Common myeloid progenitor, CD34-positive (primary cell): ENCODE results near the gene SLC7A1.

Source experiments
- CTCF ChIA-PET: fragments of 350-600 bp; sonication (Branson Sonifier 250); formaldehyde crosslinking; loops from one replicate; lab custom pipeline; 2021; ENCODE audit warnings: antibody characterized with exemption; lab: Charles Lee
- POLR2A ChIA-PET: fragments of 350-600 bp; sonication (Branson Sonifier 250); formaldehyde crosslinking; loops from one replicate; lab custom pipeline; 2021; ENCODE audit warnings: antibody characterized with exemption; lab: Charles Lee
- DNase-seq, 3 donors: peaks; one replicate each; pipeline versions ENCODE4 v3.0.0 to v3.0.0-alpha.2; 2013
- H3K27ac ChIP-seq, 2 experiments: 1 replicate in 1 of 2; 2 replicates in 1 of 2; pipeline ENCODE4 v1.7.0; 2013; ENCODE audit warnings: inconsistent platforms in 2 of 2, low read length in 2 of 2, mild to moderate bottlenecking in 2 of 2, low read depth in 1 of 2, moderate library complexity in 1 of 2; ENCODE audit not compliant: severe bottlenecking in 2 of 2, insufficient read depth in 1 of 2, poor library complexity in 1 of 2
- H3K27me3 ChIP-seq, 5 experiments: replicated peaks in 2 of 5; 1 replicate in 3 of 5; 2 replicates in 2 of 5; pipeline versions ENCODE4 v1.6.1 to v1.7.0; 2013; ENCODE audit warnings: low read length in 4 of 5, mild to moderate bottlenecking in 2 of 5, moderate library complexity in 2 of 5, inconsistent platforms in 1 of 5; ENCODE audit not compliant: insufficient read depth in 5 of 5, control insufficient read depth in 4 of 5
- H3K36me3 ChIP-seq, 4 experiments: 1 replicate in 2 of 4; 2 replicates in 2 of 4; pipeline versions ENCODE4 v1.6.1 to v1.7.0; 2013; ENCODE audit warnings: low read length in 3 of 4, control low read depth in 1 of 4, mild to moderate bottlenecking in 1 of 4; ENCODE audit not compliant: control insufficient read depth in 4 of 4, insufficient read depth in 4 of 4
- H3K4me1 ChIP-seq, 4 experiments: 1 replicate in 3 of 4; 2 replicates in 1 of 4; pipeline versions ENCODE4 v1.6.1 to v1.7.1; 2013; ENCODE audit warnings: low read length in 3 of 4, mild to moderate bottlenecking in 3 of 4, control low read depth in 1 of 4, inconsistent platforms in 1 of 4, moderate library complexity in 1 of 4; ENCODE audit not compliant: control insufficient read depth in 4 of 4, insufficient read depth in 4 of 4; ENCODE audit errors: control extremely low read depth in 1 of 4
- H3K4me3 ChIP-seq, 7 experiments: 1 replicate in 4 of 7; 2 replicates in 3 of 7; pipeline versions ENCODE4 v1.5.1 to v1.7.0; 2013; ENCODE audit warnings: mild to moderate bottlenecking in 7 of 7, low read length in 6 of 7, moderate library complexity in 6 of 7, inconsistent platforms in 2 of 7, low read depth in 2 of 7, control low read depth in 1 of 7; ENCODE audit not compliant: insufficient read depth in 4 of 7, control insufficient read depth in 1 of 7; ENCODE audit errors: extremely low read depth in 1 of 7
- H3K9me3 ChIP-seq, 5 experiments: 1 replicate in 4 of 5; 2 replicates in 1 of 5; pipeline versions ENCODE4 v1.6.1 to v1.7.1; 2013; ENCODE audit warnings: low read length in 4 of 5, mild to moderate bottlenecking in 2 of 5, inconsistent platforms in 1 of 5, low read depth in 1 of 5, moderate library complexity in 1 of 5; ENCODE audit not compliant: control insufficient read depth in 4 of 5, insufficient read depth in 2 of 5; ENCODE audit errors: control extremely low read depth in 1 of 5
- WGBS: methylation state at CpG from one replicate; pipeline ENCODE4 v1.1.5; 2013; ENCODE audit not compliant: insufficient coverage; 5-methylcytosine and 5-hydroxymethylcytosine counted together

SLC7A1 gene

DNA sequence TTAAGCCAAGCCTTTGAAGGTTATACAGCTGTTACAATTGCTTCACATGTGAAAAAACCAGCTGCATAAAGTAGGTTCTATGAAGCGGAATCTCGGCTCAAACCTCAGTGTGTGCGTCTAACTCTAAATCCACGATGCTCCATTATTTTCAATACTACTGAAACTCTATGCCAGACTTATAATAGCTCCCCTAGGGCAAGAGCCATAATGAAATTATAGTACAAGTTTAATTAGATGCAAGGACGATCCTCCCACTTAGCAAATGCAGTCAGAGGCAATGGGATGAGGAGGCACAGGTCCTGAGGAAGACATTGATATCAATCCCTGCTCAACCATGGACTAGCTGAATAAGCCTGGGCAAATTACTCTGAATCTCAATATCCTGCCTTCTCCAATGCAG, 31.1 kb downstream of the SLC7A1 start:
- ChIA-PET POLR2A (interaction anchor here (0.6 to 1.1 kb wide), 2 partner anchors 9 to 22 kb away, joined by 3 to 5 read pairs; no protein-coding TSS in a partner anchor), CTCF (interaction anchor here (0.9 to 2.6 kb wide), 6 partner anchors 8 to 22 kb away, joined by 3 to 10 read pairs (median 4); no protein-coding TSS in a partner anchor)
- Histone ChIP-seq H3K9me3 (no peaks in the 10 kb centered on the region), H3K4me1 (peaks cover 0 to 6% (median 0%) of the 10 kb centered on the region in 4 experiments), H3K36me3 (peaks cover 0 to 6% (median 0%) of the 10 kb centered on the region in 4 experiments), H3K4me3 (no peak overlapping the region), H3K27me3 (no peaks in the 10 kb centered on the region), H3K27ac (no peak overlapping the region)
- no peak for DNase-seq
- 100% methylated on average over 2 of the region's 5 CpGs for WGBS

DNA sequence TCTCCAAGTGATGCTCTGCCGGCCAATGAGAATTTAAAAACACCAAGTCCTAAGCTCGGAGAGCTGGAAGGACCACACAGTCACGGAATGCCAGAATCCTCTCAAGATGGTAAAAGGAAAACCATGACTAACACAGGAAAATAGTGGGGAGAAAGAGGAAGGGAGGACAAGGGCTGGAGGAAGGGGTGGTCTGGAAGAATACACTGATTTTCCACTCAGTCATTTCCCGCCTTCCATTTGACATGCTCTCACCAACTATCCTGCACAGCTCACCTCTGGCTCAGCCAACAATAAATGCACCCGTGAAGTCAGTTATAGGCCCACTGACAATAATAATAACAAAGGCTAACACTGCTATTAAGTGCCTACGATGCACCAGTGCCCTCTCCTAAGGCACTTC, 31.5 kb downstream of the SLC7A1 start:
- no peaks in the 10 kb centered on the region for H3K27me3 ChIP-seq
- H3K9me3 ChIP-seq, result no peaks in the 10 kb centered on the region
- H3K4me1 ChIP-seq, result peaks cover 0 to 6% (median 0%) of the 10 kb centered on the region in 4 experiments
- no peak for DNase-seq
- H3K27ac ChIP-seq, result no peak overlapping the region
- H3K4me3 ChIP-seq, result no peak overlapping the region
- 92% methylated on average over 5 of the region's 6 CpGs for WGBS
- CTCF ChIA-PET, result interaction anchor here (0.9 to 2.6 kb wide), 5 partner anchors 9 to 22 kb away, joined by 3 to 10 read pairs (median 5); no protein-coding TSS in a partner anchor
- peaks cover 0 to 6% (median 0%) of the 10 kb centered on the region in 4 experiments for H3K36me3 ChIP-seq
- POLR2A ChIA-PET, result interaction anchor here (0.6 to 1.1 kb wide), 2 partner anchors 9 to 23 kb away, joined by 3 to 5 read pairs; no protein-coding TSS in a partner anchor

DNA sequence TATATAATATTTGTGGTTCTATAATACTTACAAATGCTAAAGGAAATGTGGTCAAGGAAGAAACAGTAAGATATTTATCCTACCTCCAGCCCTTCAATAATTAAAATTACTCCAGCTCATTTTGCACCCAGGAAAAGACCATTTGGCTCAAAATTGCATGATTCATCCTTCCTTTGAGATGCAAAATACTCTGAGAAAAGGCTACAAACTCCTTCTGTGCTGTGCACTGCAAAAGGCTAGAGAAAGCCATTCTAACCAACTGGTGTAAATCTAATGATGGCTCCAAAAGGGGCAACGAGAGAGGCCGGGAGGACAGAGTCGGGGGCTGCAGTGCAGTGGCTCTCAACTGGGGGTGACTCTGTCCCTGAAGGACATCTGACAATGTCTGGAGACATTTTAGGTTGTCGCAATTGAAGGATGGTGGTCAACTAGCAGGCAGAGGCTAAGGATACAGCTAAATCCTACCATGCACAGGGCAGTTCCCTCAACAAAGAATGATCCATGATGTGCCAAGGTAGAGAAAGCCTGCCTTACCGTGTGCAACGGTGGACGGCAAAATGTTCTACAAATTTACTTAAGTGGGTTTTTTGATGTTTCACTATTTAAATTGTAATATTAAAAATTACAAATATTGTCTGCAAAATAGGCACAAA, 32.6 kb downstream of the SLC7A1 start:
- no peak overlapping the region for H3K4me3 ChIP-seq
- H3K36me3 ChIP-seq, result peaks cover 0 to 6% (median 0%) of the 10 kb centered on the region in 4 experiments
- no peak for DNase-seq
- H3K4me1 ChIP-seq, result peaks cover 0 to 6% (median 0%) of the 10 kb centered on the region in 4 experiments
- CTCF ChIA-PET, result interaction anchor here (0.6 to 2.6 kb wide), 4 partner anchors 9 to 11 kb away, joined by 3 to 10 read pairs (median 6); no protein-coding TSS in a partner anchor
- POLR2A ChIA-PET, result no interaction called here
- WGBS, result 97% methylated on average over 4 of the region's 7 CpGs
- H3K27me3 ChIP-seq, result no peaks in the 10 kb centered on the region
- H3K9me3 ChIP-seq, result no peaks in the 10 kb centered on the region
- no peak overlapping the region for H3K27ac ChIP-seq

DNA sequence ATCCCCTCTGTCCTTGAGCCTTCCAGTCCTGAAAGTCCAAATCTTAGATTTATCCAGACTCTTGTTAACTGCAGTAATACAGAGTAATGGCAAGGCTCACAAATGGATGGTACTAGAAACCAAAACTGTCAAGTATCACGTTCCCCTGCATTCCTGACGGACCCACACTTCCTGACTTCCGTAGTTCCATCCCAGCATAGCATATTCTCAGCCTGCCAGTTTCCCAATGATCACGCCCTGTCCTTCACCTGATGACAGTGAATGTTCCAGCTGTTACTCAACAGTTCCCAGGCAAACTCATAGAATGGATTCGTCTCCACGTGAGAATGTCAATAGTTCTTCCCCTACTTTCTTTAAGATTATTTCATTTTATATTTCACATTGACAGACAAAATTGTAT, 33.6 kb downstream of the SLC7A1 start:
- WGBS, result 99% methylated on average over 4 of the region's 6 CpGs
- peaks cover 0 to 6% (median 0%) of the 10 kb centered on the region in 4 experiments for H3K4me1 ChIP-seq

DNA sequence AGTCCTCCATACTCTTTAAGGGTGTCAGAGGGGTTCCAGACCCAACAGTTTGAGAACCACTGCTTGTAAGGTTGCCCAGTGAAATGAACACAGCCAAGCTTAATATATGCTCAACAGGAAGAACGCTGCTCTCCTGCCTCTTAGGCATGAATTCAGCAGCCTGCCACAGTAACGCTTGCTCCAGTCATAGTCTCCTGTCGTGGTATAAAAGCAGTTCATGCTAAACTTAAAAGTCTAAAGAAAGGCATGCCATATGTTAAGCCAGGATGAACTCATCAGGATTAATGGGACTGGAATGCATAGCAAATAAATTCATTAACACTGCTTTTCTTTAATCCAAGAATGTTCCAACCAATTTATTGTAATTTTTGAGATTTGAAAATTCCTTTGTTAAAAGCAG, 38.7 kb downstream of the SLC7A1 start:
- ChIA-PET POLR2A (no interaction called here), CTCF (interaction anchor here (1.6 kb wide), 1 partner anchor 8 kb away, joined by 4 read pairs; no protein-coding TSS in a partner anchor)
- Histone ChIP-seq H3K4me3 (no peak overlapping the region), H3K36me3 (peaks cover 4 to 26% (median 20%) of the 10 kb centered on the region in 4 experiments), H3K4me1 (no peaks in the 10 kb centered on the region), H3K9me3 (no peaks in the 10 kb centered on the region), H3K27me3 (no peaks in the 10 kb centered on the region), H3K27ac (no peak overlapping the region)
- WGBS, result 92% methylated on average over 3 of the region's 3 CpGs
- no peak for DNase-seq

More for the DNA sequence above, 33.6 kb downstream of the SLC7A1 start:
- DNase-seq, result no peak
- ChIA-PET POLR2A (no interaction called here), CTCF (interaction anchor here (0.6 kb wide), 1 partner anchor 12 kb away, joined by 3 read pairs; no protein-coding TSS in a partner anchor)
- Histone ChIP-seq H3K4me3 (no peak overlapping the region), H3K36me3 (peaks cover 0 to 6% (median 0%) of the 10 kb centered on the region in 4 experiments), H3K9me3 (no peaks in the 10 kb centered on the region), H3K27me3 (no peaks in the 10 kb centered on the region), H3K27ac (no peak overlapping the region)

DNA sequence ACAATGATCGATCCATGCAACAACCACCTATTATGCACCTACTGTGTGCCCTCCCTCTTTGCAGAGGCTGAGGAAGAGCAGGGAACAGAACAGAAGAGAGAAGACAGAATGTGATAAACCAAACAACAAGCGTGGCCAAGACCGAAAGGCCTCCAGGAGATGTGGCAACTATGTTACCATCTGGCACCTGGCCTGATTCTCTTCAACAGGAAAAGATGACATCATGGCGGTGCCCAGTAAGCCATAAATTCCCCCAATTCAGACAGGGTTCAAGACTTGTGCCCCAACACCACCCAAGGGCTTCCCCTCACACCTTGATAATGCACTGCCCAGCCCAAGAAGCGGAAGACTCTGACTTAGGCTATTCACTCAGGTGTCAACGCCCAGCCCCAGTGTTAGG, 44.3 kb downstream of the SLC7A1 start:
- WGBS, result 97% methylated on average over 6 of the region's 6 CpGs
- H3K27me3 ChIP-seq, result no peaks in the 10 kb centered on the region
- CTCF ChIA-PET, result interaction anchor here (2.3 kb wide), 1 partner anchor 13 kb away, joined by 7 read pairs; no protein-coding TSS in a partner anchor

More for the DNA sequence above, 44.3 kb downstream of the SLC7A1 start:
- Histone ChIP-seq H3K4me3 (no peak overlapping the region), H3K27ac (no peak overlapping the region), H3K9me3 (peaks cover 0 to 2% (median 0%) of the 10 kb centered on the region in 5 experiments), H3K4me1 (peaks cover 0 to 4% (median 0%) of the 10 kb centered on the region in 4 experiments), H3K36me3 (peaks cover 10 to 73% (median 45%) of the 10 kb centered on the region in 4 experiments)
- POLR2A ChIA-PET, result no interaction called here
- DNase-seq, result no peak
